Measurements from ENCODE around the gene CD79B. TPM values are rescaled to one million over a fixed set of nuclear protein-coding genes. Genes with fewer than 3 reads are reported as not detected.
"Not testable (repeated sequence)": the region's sequence is repeated elsewhere in the genome, so short reads cannot be mapped to it uniquely, and the experiment has no call there.

CD79B gene
- total and polyA plus RNA-seq, 8 donors = 1.8 to 3.5 (median 2.2) TPM

GRCh38 chr17:63920050-63920449 lies 12.1 kb downstream of the CD79B start:
- H3K27ac ChIP-seq, H3K36me3 ChIP-seq, H3K27me3 ChIP-seq, H3K4me3 ChIP-seq, H3K9me3 ChIP-seq, H3K4me1 ChIP-seq, ATAC-seq: not testable (repeated sequence)
- peak in 1 of 4 donors; percentile 15 for DNase-seq
- intact Hi-C loops (cut with DNase I) = loop anchor here in 1 of 2 donors (10.0 kb wide), 1 partner anchor 65 kb away; no protein-coding TSS in a partner anchor

- Histone ChIP-seq H3K27me3 (no peaks in the 10 kb centered on the region), H3K27ac (no peak overlapping the region), H3K9me3 (no peaks in the 10 kb centered on the region), H3K4me1 (no peaks in the 10 kb centered on the region), H3K4me3 (no peak overlapping the region), H3K36me3 (no peaks in the 10 kb centered on the region)
- DNase-seq (peak; percentile 31 to 55 (median 42)), ATAC-seq (peak; percentile 96)
- TF ChIP-seq, protein P1, sequence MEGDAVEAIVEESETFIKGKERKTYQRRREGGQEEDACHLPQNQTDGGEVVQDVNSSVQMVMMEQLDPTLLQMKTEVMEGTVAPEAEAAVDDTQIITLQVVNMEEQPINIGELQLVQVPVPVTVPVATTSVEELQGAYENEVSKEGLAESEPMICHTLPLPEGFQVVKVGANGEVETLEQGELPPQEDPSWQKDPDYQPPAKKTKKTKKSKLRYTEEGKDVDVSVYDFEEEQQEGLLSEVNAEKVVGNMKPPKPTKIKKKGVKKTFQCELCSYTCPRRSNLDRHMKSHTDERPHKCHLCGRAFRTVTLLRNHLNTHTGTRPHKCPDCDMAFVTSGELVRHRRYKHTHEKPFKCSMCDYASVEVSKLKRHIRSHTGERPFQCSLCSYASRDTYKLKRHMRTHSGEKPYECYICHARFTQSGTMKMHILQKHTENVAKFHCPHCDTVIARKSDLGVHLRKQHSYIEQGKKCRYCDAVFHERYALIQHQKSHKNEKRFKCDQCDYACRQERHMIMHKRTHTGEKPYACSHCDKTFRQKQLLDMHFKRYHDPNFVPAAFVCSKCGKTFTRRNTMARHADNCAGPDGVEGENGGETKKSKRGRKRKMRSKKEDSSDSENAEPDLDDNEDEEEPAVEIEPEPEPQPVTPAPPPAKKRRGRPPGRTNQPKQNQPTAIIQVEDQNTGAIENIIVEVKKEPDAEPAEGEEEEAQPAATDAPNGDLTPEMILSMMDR (IDR thresholded peaks at IDR 0.05) = peak; percentile 93 to 99
- intact Hi-C loops (cut with DNase I) = loop anchor here in 1 of 2 donors (5.0 to 10.0 kb wide), 2 partner anchors 108 to 215 kb away; partner anchors contain the start of gene ERN1
Measured at GRCh38 chr17:63919311-63919723, 12.8 kb downstream of the CD79B start.

DNA sequence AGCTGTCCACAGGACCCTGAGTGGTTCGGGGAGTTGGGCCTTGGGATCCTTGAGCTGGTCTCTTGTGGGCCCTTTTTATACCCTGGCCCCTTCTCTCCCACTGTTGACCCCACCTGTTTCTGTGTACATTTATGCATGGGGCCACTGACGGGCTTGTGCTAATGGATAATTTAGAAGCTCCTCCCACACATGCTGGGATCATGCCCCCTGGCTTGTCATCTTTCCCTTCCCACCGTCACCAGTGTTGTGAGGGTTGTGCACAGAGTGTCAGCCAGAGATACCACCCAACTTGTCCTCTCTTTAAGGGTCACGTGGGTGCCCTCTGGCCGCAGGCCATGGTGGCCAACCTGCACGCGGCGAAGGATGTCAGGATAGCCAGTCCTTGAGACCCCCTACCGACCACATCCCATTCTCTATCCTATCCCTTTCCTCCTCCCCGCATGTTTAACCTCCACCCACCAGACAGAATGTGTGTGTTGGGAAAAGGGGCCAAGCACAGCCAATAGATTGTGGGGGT lies 13.3 kb downstream of the CD79B start, which contains the start of gene GH1:
Gene GH1, minus strand, starts transcription at position 51 of the 517 bp plus-strand sequence. CDS start 63 bp downstream, outside the sequence.
- not testable (repeated sequence) for H3K36me3 ChIP-seq, H3K27ac ChIP-seq, H3K4me3 ChIP-seq, H3K4me1 ChIP-seq, H3K27me3 ChIP-seq, ATAC-seq, H3K9me3 ChIP-seq
- intact Hi-C loops (cut with DNase I) = loop anchor here in 1 of 2 donors (5.0 to 10.0 kb wide), 2 partner anchors 108 to 216 kb away; partner anchors contain the start of gene ERN1
- DNase-seq = peak in 2 of 4 donors; percentile 14 to 25

DNA sequence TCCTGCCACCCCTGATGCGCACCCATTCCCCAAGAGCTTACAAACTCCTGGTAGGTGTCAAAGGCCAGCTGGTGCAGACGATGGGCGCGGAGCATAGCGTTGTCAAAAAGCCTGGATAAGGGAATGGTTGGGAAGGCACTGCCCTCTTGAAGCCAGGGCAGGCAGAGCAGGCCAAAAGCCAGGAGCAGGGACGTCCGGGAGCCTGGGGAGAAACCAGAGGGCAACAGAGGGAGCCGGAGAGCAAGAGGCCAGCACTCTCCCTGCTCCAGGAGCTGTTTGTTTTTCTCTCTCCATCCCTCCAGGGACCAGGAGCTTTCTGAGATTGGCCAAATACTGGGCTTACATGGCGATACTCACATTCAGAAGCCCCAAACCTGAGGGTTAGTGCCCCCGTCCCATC lies 13.8 kb downstream of the CD79B start:
- intact Hi-C loops (cut with DNase I) = loop anchor here in 1 of 2 donors (5.0 to 10.0 kb wide), 2 partner anchors 109 to 216 kb away; partner anchors contain the start of gene ERN1
- no peak overlapping the region for H3K4me3 ChIP-seq

GRCh38 chr17:63917646-63918045 lies 14.5 kb downstream of the CD79B start:
- Histone ChIP-seq H3K9me3 (no peaks in the 10 kb centered on the region), H3K36me3 (no peaks in the 10 kb centered on the region), H3K4me3 (no peak overlapping the region), H3K27me3 (no peaks in the 10 kb centered on the region), H3K4me1 (no peaks in the 10 kb centered on the region), H3K27ac (no peak overlapping the region)
- intact Hi-C loops (cut with DNase I) = loop anchor here in 1 of 2 donors (5.0 to 10.0 kb wide), 2 partner anchors 110 to 217 kb away; partner anchors contain the start of gene ERN1
- ATAC-seq = no peak
- DNase-seq = peak in 2 of 4 donors; percentile 26 to 54
- TF ChIP-seq, protein P1 (IDR thresholded peaks at IDR 0.05) = no peak

More for the DNA sequence above, 13.8 kb downstream of the CD79B start:
- Histone ChIP-seq H3K9me3 (no peaks in the 10 kb centered on the region), H3K27me3 (no peaks in the 10 kb centered on the region), H3K27ac (no peak overlapping the region), H3K36me3 (no peaks in the 10 kb centered on the region), H3K4me1 (no peaks in the 10 kb centered on the region)
- ATAC-seq (no peak), DNase-seq (peak in 2 of 4 donors; percentile 20 to 36)
- TF ChIP-seq, protein P1 (IDR thresholded peaks at IDR 0.05) = no peak

DNA sequence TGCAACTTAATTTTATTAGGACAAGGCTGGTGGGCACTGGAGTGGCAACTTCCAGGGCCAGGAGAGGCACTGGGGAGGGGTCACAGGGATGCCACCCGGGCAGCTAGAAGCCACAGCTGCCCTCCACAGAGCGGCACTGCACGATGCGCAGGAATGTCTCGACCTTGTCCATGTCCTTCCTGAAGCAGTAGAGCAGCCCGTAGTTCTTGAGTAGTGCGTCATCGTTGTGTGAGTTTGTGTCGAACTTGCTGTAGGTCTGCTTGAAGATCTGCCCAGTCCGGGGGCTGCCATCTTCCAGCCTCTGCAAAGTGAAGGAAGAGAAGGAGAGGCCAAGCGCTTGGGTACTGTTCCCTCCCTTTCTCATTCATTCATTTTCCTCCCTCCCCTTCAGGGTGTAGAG lies 14.9 kb downstream of the CD79B start:
- H3K9me3 ChIP-seq, H3K36me3 ChIP-seq, H3K4me1 ChIP-seq, H3K27ac ChIP-seq, H3K27me3 ChIP-seq, ATAC-seq, H3K4me3 ChIP-seq: not testable (repeated sequence)
- peak in 1 of 4 donors; percentile 18 for DNase-seq
- intact Hi-C loops (cut with DNase I) = loop anchor here in 1 of 2 donors (5.0 to 10.0 kb wide), 2 partner anchors 110 to 218 kb away; partner anchors contain the start of gene ERN1

All from left lung (tissue), 10 donors.